ENCODE measurements around the gene GABARAPL2.

GRCh38 chr16:75546293-75546692, 19.9 kb upstream of the GABARAPL2 start:
- TF ChIP-seq EZH2 (IDR thresholded peaks at IDR 0.05) = no peak
- no peak for TF ChIP-seq FOXP2 (optimal IDR thresholded peaks at IDR 0.05; ENCODE audit: control extremely low read depth, extremely low read length, insufficient read depth)

Measured in SK-N-MC (cell line).